Measurements from ENCODE around the gene FGD5.

DNA sequence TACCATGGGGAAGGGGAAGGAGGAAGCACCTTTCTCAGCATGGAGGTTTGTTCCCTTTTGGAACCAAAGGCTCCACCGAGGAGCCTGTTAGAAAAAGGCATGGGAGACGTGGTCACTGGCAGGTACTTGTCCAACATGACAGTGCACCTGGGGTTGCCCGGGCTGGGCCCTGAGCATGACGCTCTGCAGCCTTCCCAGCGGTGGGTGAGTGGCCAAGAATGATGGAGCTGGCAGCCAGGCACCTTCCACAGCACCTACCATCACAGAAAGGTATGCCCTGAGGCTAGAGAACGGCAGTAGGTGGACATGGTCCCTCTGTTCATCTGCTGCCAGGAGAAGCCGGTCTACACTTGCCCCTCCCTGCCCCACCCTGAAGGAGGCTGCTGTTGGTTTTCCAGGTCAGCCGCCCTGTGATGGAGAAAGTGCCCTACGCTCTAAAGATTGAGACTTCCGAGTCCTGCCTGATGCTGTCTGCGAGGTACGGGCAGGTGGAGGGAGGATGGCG is 99.6 kb downstream of the FGD5 start:
- TF ChIP-seq CTCF (optimal IDR thresholded peaks at IDR 0.05 in 1 of 3, IDR thresholded peaks at IDR 0.05 in 1 of 3, conservative IDR thresholded peaks at IDR 0.05 in 1 of 3; ENCODE audit: extremely low read depth in 1 of 3, insufficient read depth in 2 of 3, low read length in 3 of 3) (no peak), EZH2 (IDR thresholded peaks at IDR 0.05; ENCODE audit: low read length) (no peak)

Measured in keratinocyte (primary cell).